ENCODE measurements around the gene HDAC9.

DNA sequence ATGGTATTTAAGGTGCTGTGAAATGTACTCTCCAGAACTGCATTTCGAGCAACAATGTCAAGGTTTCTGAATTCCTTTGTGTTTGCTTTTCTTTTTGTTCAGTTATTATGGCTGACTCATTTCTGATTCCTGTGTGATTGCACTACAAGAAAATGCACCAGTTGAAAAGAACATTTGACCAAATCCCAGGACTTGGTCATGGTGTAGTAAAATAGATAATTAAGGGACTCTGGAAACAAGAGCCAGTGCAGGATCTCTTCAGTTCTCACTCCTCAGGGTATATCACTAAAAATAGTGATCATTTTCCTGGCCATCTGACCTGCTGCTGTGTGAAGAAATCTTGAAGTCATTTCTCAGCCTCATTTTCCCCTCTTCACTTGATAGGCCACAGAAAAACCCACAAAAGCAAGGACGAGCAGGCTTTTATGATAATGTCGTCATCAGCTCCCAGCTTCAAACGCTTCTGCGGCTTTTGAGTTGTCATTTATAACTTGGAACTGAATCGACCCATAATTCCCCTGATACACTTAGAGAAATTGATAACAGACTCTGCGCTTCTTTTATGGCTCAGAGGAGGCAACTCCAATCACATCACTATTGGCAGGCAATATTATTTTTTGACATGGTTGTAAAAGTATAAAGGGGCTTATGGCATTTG is 274.7 kb downstream of the HDAC9 start:
- TF ChIP-seq, protein P1, sequence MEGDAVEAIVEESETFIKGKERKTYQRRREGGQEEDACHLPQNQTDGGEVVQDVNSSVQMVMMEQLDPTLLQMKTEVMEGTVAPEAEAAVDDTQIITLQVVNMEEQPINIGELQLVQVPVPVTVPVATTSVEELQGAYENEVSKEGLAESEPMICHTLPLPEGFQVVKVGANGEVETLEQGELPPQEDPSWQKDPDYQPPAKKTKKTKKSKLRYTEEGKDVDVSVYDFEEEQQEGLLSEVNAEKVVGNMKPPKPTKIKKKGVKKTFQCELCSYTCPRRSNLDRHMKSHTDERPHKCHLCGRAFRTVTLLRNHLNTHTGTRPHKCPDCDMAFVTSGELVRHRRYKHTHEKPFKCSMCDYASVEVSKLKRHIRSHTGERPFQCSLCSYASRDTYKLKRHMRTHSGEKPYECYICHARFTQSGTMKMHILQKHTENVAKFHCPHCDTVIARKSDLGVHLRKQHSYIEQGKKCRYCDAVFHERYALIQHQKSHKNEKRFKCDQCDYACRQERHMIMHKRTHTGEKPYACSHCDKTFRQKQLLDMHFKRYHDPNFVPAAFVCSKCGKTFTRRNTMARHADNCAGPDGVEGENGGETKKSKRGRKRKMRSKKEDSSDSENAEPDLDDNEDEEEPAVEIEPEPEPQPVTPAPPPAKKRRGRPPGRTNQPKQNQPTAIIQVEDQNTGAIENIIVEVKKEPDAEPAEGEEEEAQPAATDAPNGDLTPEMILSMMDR (IDR thresholded peaks at IDR 0.05) = no peak
- TF ChIP-seq EP300 (IDR thresholded peaks at IDR 0.05) = no peak
- no peak for TF ChIP-seq POLR2A (IDR thresholded peaks at IDR 0.05; ENCODE audit: low read depth)
